Measurements from ENCODE around the gene POLR3K.

DNA sequence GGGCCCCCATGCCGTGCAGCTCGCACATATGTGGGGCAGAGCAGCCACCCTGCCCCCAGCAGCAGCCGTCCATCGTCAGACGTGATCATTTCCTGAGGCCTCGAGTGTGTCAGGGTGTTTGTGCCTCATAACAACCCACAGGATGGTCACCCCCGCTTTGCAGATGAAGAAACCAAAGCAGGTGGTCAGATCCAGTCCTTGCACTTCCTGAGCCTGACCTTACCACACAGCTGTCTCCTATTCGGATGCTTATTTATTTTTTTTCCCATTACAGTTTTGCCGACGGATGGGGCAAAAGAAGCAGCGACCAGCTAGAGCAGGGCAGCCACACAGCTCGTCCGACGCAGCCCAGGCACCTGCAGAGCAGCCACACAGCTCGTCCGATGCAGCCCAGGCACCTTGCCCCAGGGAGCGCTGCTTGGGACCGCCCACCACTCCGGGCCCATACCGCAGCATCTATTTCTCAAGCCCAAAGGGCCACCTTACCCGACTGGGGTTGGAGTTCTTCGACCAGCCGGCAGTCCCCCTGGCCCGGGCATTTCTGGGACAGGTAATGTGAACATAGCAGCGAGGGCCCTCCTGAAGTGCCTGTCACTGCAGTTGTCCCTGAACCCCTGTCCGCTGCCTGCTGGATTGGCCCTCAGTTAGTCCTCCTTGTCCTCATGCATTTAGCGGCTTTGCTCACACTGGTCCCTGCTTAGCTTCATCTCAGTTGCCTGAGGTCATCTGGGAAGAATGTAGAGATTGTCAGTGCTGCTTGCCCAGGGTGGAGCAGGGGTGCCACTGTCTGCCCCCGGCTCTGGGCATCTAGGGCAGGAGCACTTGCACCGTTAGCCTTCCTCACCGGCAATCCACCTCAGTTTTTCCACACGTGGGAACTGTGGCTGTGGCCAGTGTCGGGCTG is 26.0 kb upstream of the POLR3K start:
- TF ChIP-seq CTCF (conservative IDR thresholded peaks at IDR 0.05; ENCODE audit: low read depth, low read length) = no peak
- no peak for TF ChIP-seq EZH2 (IDR thresholded peaks at IDR 0.05; ENCODE audit: low read length, unreplicated experiment)
- no peak for TF ChIP-seq EZH2phosphoT487 (IDR thresholded peaks at IDR 0.05; ENCODE audit: borderline replicate concordance, low read length)

Measured in PC-3 (cell line).